Activated gamma-delta T cell treated with anti-CD3 and anti-CD28 coated beads, Interleukin-2, amount 50 U/mL, for 16 hours (primary cell): ENCODE data around the gene ZNF25.
"Not testable (repeated sequence)": the region's sequence is repeated elsewhere in the genome, so short reads cannot be mapped to it uniquely, and the experiment has no call there.

Experiments
- DNase-seq: peaks from one replicate; pipeline ENCODE4 v3.0.0-alpha.2; 2020; ENCODE audit warnings: low read depth

ZNF25 gene

DNA sequence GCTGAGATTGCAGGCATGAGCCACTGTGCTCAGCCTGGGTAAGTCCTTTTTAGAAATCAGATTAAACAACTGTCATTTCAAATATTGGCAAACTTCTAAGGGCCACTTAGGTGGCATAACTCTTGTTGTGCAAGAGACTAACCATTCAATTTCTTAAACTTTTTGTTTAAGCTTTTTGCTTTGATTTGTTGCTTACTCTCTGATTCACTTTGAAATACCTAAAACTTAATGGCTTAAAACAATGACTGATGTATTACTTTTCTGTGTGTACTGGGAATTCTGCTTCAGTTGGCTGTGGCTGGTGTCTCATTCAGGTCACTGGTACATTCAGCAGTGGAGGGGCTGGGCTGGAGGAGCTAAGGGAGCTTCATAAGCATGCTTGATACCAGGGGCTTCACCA is 28.9 kb downstream of the ZNF25 start:
- DNase-seq: no peak

GRCh38 chr10:37937864-37938263 is 38.6 kb downstream of the ZNF25 start:
- no peak for DNase-seq

- DNase-seq: no peak
Measured at GRCh38 chr10:37934791-37935190, 41.7 kb downstream of the ZNF25 start.

DNA sequence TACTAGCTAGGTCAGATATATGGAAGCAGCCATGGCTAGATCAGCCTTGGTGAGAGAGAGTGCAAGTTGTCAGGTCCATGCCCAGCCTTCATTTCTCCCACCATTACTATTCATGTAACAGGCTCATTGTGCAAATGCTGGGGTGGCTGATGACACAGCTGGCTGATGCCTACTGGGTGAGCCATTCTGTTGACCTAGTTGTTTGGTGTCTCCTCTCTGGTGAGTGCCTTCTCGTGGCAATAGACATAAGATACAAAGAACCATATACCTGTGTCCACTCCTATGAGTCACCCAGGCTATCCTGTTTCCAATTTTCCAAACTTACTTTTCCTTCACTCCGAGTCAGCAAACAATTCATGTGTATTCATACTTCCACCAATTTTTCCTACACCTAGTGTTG is 46.0 kb downstream of the ZNF25 start:
- no peak for DNase-seq

DNA sequence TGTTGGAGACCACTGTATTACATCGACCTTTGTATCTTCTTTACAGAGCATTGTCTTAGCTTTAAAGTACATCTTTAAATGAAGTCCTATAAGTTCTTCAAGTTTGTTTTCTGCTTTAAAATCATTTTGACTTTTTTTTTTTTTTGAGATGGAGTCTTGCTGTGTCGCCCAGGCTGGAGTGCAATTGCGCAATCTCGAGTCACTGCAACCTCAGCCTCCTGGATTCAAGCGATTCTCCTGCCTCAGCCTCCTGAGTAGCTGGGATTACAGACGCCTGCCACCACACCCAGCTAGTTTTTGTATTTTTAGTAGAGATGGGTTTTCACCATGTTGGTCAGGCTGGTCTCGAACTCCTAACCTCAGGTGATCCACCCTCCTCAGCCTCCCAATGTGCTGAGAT is 68.3 kb downstream of the ZNF25 start:
- DNase-seq: not testable (repeated sequence)

DNA sequence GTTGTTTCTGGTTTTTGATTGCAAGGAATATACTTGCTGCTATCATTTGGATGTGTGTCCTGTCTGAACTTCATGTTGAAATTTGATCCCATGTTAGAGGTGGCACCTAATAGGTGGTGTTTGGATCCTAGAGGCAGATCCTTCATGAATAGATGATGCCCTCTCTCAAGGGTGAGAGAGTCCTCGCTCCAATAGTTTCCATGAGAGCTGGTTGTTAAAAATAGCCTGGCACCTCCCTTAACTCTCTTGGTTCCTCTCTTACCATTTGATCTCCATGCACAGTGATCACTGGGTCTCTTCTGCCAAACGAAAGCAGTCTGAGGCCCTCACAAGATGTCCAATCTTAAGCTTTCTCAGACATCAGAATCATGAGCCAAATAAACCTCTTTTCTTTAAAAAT is 70.1 kb downstream of the ZNF25 start:
- DNase-seq: no peak
